SW480 (cell line): Measurements from ENCODE around the gene APOA4.
A peak's percentile ranks its signal among the peaks of the same experiment; 100 is the strongest.

Experiments used
- DNase-seq: peaks from one replicate; pipeline ENCODE4 v3.0.0-alpha.2; 2016; ENCODE audit warnings: low spot score

APOA4 gene

DNA sequence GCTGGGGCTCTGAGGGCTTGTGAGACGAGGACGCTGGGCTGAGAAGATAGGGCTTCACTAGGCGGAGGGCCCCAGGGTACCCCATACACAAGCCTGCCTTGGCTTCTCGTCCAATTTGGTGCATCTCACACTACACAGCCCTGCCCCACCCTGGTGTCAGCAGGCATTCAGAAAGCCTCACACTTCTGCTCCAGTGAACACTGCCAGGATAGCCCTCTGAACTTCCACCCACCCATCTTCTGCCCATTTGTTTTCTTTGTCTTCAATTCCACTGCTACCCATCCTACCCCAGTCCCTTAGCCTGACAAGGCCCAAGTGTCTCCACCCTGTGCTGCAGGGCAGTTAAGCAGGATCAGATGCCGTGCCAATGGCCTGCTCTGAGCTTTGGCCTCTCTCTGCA is 48.4 kb downstream of the APOA4 start:
- no peak for DNase-seq

- DNase-seq = no peak
Observed at GRCh38 chr11:116773203-116774097, 49.7 kb downstream of the APOA4 start.

DNA sequence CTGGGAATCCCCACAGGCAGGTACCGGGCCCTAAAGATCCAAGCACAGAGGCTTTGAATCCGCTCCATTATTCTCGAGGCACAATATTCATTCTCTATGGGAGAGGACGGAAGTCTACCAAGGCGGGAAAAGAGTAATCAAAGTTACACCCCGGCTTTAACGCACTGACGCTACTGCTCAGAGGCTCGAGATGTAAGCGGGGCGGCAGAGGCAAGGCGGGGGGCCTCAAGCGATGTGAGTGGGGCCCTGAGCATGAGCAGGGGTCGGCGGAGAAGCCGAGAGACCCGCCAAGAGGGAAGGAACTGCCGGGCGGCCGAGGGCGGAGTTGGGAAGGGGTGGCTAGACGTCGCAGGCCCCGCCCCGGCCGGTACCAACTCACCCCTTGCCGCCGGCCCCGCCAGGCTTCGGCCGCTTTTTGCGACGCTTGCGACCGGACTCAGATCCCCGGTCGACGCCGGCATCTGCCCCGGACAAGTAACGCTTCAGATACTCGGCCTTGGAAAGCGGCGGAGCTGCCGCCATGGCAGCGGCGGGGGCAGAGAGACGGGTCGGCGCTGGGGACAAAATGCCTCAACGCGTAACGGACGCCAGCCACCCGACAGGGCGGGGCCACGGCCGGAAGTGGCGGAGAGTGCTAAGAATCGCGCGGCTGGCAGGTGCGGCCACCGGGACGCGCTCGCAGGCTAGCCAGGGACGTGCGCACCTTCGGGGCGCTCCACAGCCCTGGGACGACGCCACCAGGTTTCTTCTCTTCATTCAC is 50.5 kb downstream of the APOA4 start, which contains the start of gene BUD13:
TSS of gene BUD13 (minus strand) at position 545 of the 760 bp plus-strand sequence. CDS start at position 522, 23 bp downstream.
- peak; percentile 86 for DNase-seq

GRCh38 chr11:116771935-116772334 is 51.2 kb downstream of the APOA4 start:
- no peak for DNase-seq
